Esophagus (tissue), 2 donors: Measurements from ENCODE around the gene ALKBH4. TPM values are rescaled to one million over a fixed set of nuclear protein-coding genes. Genes with fewer than 3 reads are reported as not detected.
A peak's percentile ranks its signal among the peaks of the same experiment; 100 is the strongest.

Experiments used
- H3K27ac ChIP-seq, 2 donors: one replicate each; pipeline ENCODE4 v1.5.1; 2013; ENCODE audit warnings: low read depth in 2 of 2, mild to moderate bottlenecking in 2 of 2, inconsistent platforms in 1 of 2, low read length in 1 of 2, moderate library complexity in 1 of 2
- H3K27me3 ChIP-seq, 2 donors: one replicate each; pipeline ENCODE4 v1.6.1; 2013; ENCODE audit warnings: low read length in 2 of 2, control low read depth in 1 of 2, mild to moderate bottlenecking in 1 of 2; ENCODE audit not compliant: insufficient read depth in 2 of 2, control insufficient read depth in 1 of 2
- H3K36me3 ChIP-seq, 2 donors: one replicate each; pipeline ENCODE4 v1.6.1; 2013; ENCODE audit warnings: low read length in 1 of 2; ENCODE audit not compliant: control insufficient read depth in 2 of 2, insufficient read depth in 2 of 2
- H3K4me1 ChIP-seq, 2 donors: one replicate each; pipeline ENCODE4 v1.6.1; 2013; ENCODE audit warnings: low read length in 1 of 2; ENCODE audit not compliant: control insufficient read depth in 2 of 2, insufficient read depth in 2 of 2
- H3K4me3 ChIP-seq, 2 donors: one replicate each; pipeline ENCODE4 v1.5.1; 2013; ENCODE audit warnings: low read length in 2 of 2, mild to moderate bottlenecking in 2 of 2, low read depth in 1 of 2, moderate library complexity in 1 of 2
- H3K9me3 ChIP-seq, 2 donors: one replicate each; pipeline ENCODE4 v1.6.1; 2013; ENCODE audit warnings: mild to moderate bottlenecking in 2 of 2, low read depth in 1 of 2, low read length in 1 of 2, moderate library complexity in 1 of 2; ENCODE audit not compliant: control insufficient read depth in 2 of 2, insufficient read depth in 1 of 2
- WGBS, 2 donors: extraction: QIAGEN DNeasy Blood & Tissue Kit; methylation state at CpG; one replicate each; pipeline ENCODE4 v1.1.7; 2013; 5-methylcytosine and 5-hydroxymethylcytosine counted together
- polyA plus RNA-seq, 2 donors: library from polyadenylated mRNA; stranded (reverse); fragments of 200-250 nt; gene quantifications; one replicate each; pipeline ENCODE4 v1.2.3, GENCODE V29; 2013
- donor health status: healthy with polysubstance abuse.
- donor health status: Bipolar disorder and iron deficiency.

ALKBH4 gene
- polyA plus RNA-seq, 2 donors: 7.6 TPM

DNA sequence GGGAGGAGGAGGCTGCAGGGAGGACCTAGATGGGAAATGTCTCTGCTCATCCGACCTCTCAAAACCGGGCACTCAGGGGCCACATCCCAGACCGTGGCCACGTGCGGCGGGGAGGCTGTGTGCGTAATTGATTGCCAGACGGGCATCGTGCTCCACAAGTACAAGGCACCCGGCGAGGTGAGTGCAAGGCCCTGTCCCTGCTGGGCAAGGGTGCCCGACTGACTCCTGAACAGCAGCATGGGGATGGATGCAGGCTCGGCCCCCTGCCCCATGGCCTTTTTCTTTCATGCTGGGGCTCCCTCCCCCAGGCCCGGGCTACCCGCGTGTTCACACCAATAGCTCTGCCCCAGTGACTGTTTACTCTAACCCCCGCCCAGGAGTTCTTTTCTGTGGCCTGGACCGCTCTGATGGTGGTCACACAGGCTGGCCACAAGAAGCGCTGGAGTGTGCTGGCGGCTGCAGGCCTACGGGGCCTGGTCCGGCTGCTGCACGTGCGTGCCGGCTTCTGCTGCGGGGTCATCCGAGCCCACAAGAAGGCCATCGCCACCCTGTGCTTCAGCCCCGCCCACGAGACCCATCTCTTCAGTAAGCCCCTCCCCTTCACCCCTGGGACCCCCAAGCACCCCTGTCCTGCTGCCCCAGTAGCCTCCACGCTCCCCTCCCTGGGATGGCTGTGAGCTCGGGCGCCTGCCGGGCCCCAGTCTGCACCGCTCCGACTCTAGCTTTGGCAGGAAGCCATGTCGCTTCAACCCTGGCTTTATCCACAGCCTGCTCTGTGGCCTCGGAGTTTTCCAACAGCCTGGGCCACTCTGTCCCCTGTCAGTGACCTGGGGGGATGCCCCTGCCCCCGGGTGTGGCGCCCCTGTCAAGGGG, 4.1 kb upstream of the ALKBH4 start:
- no peak overlapping the region for H3K4me3 ChIP-seq
- no peaks in the 10 kb centered on the region for H3K9me3 ChIP-seq
- peaks cover 5 to 8% of the 10 kb centered on the region in 2 donors for H3K4me1 ChIP-seq
- H3K36me3 ChIP-seq: peaks cover 0 to 29% of the 10 kb centered on the region in 2 donors
- H3K27ac ChIP-seq: no peak overlapping the region
- H3K27me3 ChIP-seq: no peaks in the 10 kb centered on the region
- 86% methylated on average over 39 to 40 of the region's 40 CpGs for WGBS, 2 donors

- Histone ChIP-seq H3K27me3 (no peaks in the 10 kb centered on the region), H3K4me3 (no peak overlapping the region), H3K9me3 (no peaks in the 10 kb centered on the region), H3K36me3 (peaks cover 0 to 22% of the 10 kb centered on the region in 2 donors), H3K27ac (no peak overlapping the region), H3K4me1 (peaks cover 5 to 8% of the 10 kb centered on the region in 2 donors)
- 86 to 87% methylated on average over 24 of the region's 24 CpGs for WGBS, 2 donors
Observed at GRCh38 chr7:102467581-102468477, 3.2 kb upstream of the ALKBH4 start.

- Histone ChIP-seq H3K36me3 (peaks cover 0 to 9% of the 10 kb centered on the region in 2 donors), H3K9me3 (no peaks in the 10 kb centered on the region), H3K27ac (no peak overlapping the region), H3K4me3 (peak overlapping the region; percentile 84 to 93), H3K4me1 (peaks cover 5 to 8% of the 10 kb centered on the region in 2 donors), H3K27me3 (no peaks in the 10 kb centered on the region)
- 91 to 96% methylated on average over 7 of the region's 7 CpGs for WGBS, 2 donors
Observed at GRCh38 chr7:102466097-102466496, 1.4 kb upstream of the ALKBH4 start.

DNA sequence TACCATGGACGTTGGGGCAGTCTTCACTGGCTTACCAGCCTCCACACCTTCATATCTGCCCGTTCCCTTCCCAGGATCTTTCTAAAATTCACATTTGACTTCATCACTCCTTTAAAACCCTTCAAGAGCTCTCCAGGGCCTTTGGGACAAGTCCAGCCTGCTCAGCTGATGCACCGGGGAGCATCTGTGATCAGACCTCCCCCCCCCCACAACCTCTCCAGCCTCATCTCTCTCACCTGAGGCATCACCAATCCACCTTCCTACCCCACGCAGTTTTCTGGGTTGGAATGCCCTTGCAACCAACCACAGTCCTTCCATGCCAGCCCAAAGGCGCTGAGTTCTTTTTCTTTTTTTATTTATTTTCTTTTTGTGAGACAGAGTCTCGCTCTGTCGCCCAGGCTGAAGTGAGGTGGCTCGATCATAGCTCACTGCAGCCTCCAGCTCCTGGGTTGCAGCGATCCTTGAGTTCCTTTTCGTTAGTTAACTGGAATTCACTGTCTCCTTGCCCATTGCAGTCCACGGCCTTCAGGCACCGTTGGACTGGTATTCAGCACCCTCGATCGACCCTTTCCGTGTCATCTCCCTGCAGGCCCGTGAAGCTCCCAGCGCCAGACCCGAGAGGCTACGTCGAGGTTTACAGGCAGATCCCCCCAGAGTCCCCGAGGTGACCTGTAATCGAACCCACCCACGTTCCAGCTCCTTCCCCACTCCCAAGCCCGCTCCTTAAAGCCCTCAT, 654 bp downstream of the ALKBH4 start:
- Histone ChIP-seq H3K36me3 (peaks cover 0 to 7% of the 10 kb centered on the region in 2 donors), H3K27ac (peak overlapping the region in 1 of 2 donors; percentile 47), H3K4me3 (peak overlapping the region; percentile 84 to 93), H3K9me3 (no peaks in the 10 kb centered on the region), H3K4me1 (peaks cover 5 to 8% of the 10 kb centered on the region in 2 donors), H3K27me3 (no peaks in the 10 kb centered on the region)
- 11 to 12% methylated on average over 24 of the region's 24 CpGs for WGBS, 2 donors

DNA sequence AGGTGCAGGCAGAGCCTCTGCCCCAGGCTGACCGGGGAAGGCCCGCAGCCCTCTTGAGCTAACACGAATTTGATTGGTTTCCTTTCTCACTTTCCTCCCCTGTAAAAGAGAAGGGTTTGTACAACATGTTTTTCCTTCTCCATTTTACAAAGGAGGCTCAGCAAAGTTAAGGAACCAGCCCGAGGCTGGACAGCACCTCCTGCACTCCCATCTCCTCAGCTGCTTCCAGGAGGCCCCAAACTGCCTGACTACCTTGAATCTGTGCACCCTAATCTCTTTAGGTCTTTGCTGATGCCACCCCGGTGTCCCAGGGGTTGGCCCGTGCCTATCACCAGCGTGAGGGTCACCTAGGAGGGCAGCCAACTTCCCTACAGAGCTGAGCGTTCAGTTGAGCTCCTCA, 4.2 kb downstream of the ALKBH4 start:
- Histone ChIP-seq H3K27me3 (no peaks in the 10 kb centered on the region), H3K4me1 (peaks cover 0 to 2% of the 10 kb centered on the region in 2 donors), H3K27ac (no peak overlapping the region), H3K4me3 (no peak overlapping the region), H3K9me3 (no peaks in the 10 kb centered on the region), H3K36me3 (peaks cover 0 to 18% of the 10 kb centered on the region in 2 donors)
- WGBS, 2 donors: 89 to 94% methylated on average over 8 of the region's 8 CpGs

GRCh38 chr7:102459221-102459844, 5.3 kb downstream of the ALKBH4 start:
- no peak overlapping the region for H3K27ac ChIP-seq
- H3K4me3 ChIP-seq: no peak overlapping the region
- H3K36me3 ChIP-seq: peaks cover 0 to 21% of the 10 kb centered on the region in 2 donors
- WGBS, 2 donors: 94 to 95% methylated on average over 23 to 24 of the region's 24 CpGs
- peaks cover 0 to 2% of the 10 kb centered on the region in 2 donors for H3K4me1 ChIP-seq
- H3K27me3 ChIP-seq: no peaks in the 10 kb centered on the region
- no peaks in the 10 kb centered on the region for H3K9me3 ChIP-seq

GRCh38 chr7:102457352-102457924, 7.2 kb downstream of the ALKBH4 start:
- no peaks in the 10 kb centered on the region for H3K27me3 ChIP-seq
- 91 to 93% methylated on average over 40 of the region's 40 CpGs for WGBS, 2 donors
- H3K4me1 ChIP-seq: no peaks in the 10 kb centered on the region
- H3K36me3 ChIP-seq: peaks cover 0 to 21% of the 10 kb centered on the region in 2 donors
- H3K27ac ChIP-seq: no peak overlapping the region
- no peaks in the 10 kb centered on the region for H3K9me3 ChIP-seq
- H3K4me3 ChIP-seq: no peak overlapping the region

DNA sequence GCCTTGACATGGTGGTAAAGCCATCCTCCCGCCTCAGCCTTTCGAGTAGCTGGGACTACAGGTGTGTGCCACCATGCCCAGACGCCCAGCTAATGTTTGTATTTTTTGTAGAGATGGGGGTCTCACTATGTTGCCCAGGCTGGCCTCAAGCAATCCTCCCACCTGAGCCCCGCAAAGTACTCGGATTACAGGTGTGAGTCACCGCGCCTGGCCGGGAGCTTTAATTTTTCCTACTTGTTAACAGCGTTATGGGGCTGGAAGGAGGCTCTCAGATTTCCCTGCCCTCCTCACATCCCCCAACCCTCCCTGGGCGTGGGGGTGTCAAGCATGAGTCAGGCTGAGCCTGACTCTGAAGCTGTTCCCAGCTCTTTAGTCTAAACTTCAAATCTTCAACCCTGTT, 8.3 kb downstream of the ALKBH4 start:
- H3K36me3 ChIP-seq: peaks cover 0 to 21% of the 10 kb centered on the region in 2 donors
- H3K4me3 ChIP-seq: no peak overlapping the region
- no peaks in the 10 kb centered on the region for H3K27me3 ChIP-seq
- H3K9me3 ChIP-seq: no peaks in the 10 kb centered on the region
- H3K27ac ChIP-seq: no peak overlapping the region
- 83 to 86% methylated on average over 10 of the region's 10 CpGs for WGBS, 2 donors
- H3K4me1 ChIP-seq: peaks cover under 1 to 2% of the 10 kb centered on the region in 2 donors
